ELF-1 (cell line): ENCODE results near the gene BAG1.

ENCODE experiments used
- DNase-seq: peaks from one replicate; pipeline ENCODE4 v3.0.0-alpha.2; 2016; ENCODE audit warnings: low read depth, low spot score

BAG1 gene

GRCh38 chr9:33210006-33210715 is 54.3 kb downstream of the BAG1 start:
- DNase-seq = no peak

GRCh38 chr9:33209394-33209793 is 55.1 kb downstream of the BAG1 start:
- DNase-seq = no peak

- no peak for DNase-seq
These were observed 61.8 kb downstream of the BAG1 start for GRCh38 chr9:33202552-33203201.
